Measurements from ENCODE around the gene DAPP1.

DAPP1 gene

GRCh38 chr4:99847362-99847976, 30.8 kb downstream of the DAPP1 start:
- Histone ChIP-seq H3K27me3 (replicated peaks) (no peaks in the 10 kb centered on the region), H3K4me3 (ENCODE audit: low read depth, low read length) (no peak overlapping the region), H3K27ac (no peak overlapping the region), H3K36me3 (replicated peaks) (no peaks in the 10 kb centered on the region)
- in situ Hi-C loops (cut with HindIII; ENCODE audit: low pct_ligation_motif_present, low sequenced_read_pairs): no loop called here
- TF ChIP-seq, protein P1, sequence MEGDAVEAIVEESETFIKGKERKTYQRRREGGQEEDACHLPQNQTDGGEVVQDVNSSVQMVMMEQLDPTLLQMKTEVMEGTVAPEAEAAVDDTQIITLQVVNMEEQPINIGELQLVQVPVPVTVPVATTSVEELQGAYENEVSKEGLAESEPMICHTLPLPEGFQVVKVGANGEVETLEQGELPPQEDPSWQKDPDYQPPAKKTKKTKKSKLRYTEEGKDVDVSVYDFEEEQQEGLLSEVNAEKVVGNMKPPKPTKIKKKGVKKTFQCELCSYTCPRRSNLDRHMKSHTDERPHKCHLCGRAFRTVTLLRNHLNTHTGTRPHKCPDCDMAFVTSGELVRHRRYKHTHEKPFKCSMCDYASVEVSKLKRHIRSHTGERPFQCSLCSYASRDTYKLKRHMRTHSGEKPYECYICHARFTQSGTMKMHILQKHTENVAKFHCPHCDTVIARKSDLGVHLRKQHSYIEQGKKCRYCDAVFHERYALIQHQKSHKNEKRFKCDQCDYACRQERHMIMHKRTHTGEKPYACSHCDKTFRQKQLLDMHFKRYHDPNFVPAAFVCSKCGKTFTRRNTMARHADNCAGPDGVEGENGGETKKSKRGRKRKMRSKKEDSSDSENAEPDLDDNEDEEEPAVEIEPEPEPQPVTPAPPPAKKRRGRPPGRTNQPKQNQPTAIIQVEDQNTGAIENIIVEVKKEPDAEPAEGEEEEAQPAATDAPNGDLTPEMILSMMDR (IDR thresholded peaks at IDR 0.05; ENCODE audit: low read depth, low read length, missing control alignments): no peak
- no peak for DNase-seq

DNA sequence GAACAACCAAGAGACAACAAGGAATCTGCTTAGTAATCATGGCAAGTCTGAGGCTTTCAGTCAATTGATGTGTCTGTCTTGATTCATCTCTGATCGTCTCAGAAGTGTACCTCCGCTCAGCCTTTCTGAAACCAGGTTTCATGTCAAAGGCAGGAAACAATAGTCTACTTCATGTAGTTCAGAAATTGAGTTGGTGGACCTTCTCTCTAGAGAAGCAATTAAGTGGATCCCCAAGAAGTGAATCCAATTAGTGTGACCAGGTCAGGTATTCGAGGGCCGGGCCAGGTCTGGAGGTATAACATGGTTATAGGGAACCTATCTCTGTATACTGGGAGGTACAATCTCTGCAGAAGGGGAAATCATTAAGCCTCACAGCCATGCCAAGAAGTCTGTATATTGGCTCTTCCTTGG, 32.0 kb downstream of the DAPP1 start:
- no peak overlapping the region for H3K4me3 ChIP-seq (ENCODE audit: low read depth, low read length)
- H3K27me3 ChIP-seq (replicated peaks): no peaks in the 10 kb centered on the region
- TF ChIP-seq, protein P1 (IDR thresholded peaks at IDR 0.05; ENCODE audit: low read depth, low read length, missing control alignments): no peak
- no peak for DNase-seq
- in situ Hi-C loops (cut with HindIII; ENCODE audit: low pct_ligation_motif_present, low sequenced_read_pairs): no loop called here
- no peaks in the 10 kb centered on the region for H3K36me3 ChIP-seq (replicated peaks)
- H3K27ac ChIP-seq: no peak overlapping the region

- Histone ChIP-seq H3K27me3 (replicated peaks) (no peaks in the 10 kb centered on the region), H3K27ac (no peak overlapping the region), H3K4me3 (ENCODE audit: low read depth, low read length) (no peak overlapping the region), H3K36me3 (replicated peaks) (no peaks in the 10 kb centered on the region)
- in situ Hi-C loops (cut with HindIII; ENCODE audit: low pct_ligation_motif_present, low sequenced_read_pairs): no loop called here
- TF ChIP-seq, protein P1 (IDR thresholded peaks at IDR 0.05; ENCODE audit: low read depth, low read length, missing control alignments): no peak
- DNase-seq: no peak
These were observed 35.6 kb downstream of the DAPP1 start for GRCh38 chr4:99852199-99852749.

- H3K4me3 ChIP-seq (ENCODE audit: low read depth, low read length): no peak overlapping the region
- no peaks in the 10 kb centered on the region for H3K27me3 ChIP-seq (replicated peaks)
- H3K27ac ChIP-seq: no peak overlapping the region
- TF ChIP-seq, protein P1 (IDR thresholded peaks at IDR 0.05; ENCODE audit: low read depth, low read length, missing control alignments): no peak
- H3K36me3 ChIP-seq (replicated peaks): no peaks in the 10 kb centered on the region
- in situ Hi-C loops (cut with HindIII; ENCODE audit: low pct_ligation_motif_present, low sequenced_read_pairs): no loop called here
- no peak for DNase-seq
These were observed 36.6 kb downstream of the DAPP1 start for GRCh38 chr4:99853190-99853589.

GRCh38 chr4:99853999-99854398, 37.4 kb downstream of the DAPP1 start:
- H3K36me3 ChIP-seq (replicated peaks): no peaks in the 10 kb centered on the region
- in situ Hi-C loops (cut with HindIII; ENCODE audit: low pct_ligation_motif_present, low sequenced_read_pairs): no loop called here
- no peaks in the 10 kb centered on the region for H3K27me3 ChIP-seq (replicated peaks)
- H3K4me3 ChIP-seq (ENCODE audit: low read depth, low read length): no peak overlapping the region
- DNase-seq: no peak
- TF ChIP-seq, protein P1 (IDR thresholded peaks at IDR 0.05; ENCODE audit: low read depth, low read length, missing control alignments): no peak
- H3K27ac ChIP-seq: no peak overlapping the region

DNA sequence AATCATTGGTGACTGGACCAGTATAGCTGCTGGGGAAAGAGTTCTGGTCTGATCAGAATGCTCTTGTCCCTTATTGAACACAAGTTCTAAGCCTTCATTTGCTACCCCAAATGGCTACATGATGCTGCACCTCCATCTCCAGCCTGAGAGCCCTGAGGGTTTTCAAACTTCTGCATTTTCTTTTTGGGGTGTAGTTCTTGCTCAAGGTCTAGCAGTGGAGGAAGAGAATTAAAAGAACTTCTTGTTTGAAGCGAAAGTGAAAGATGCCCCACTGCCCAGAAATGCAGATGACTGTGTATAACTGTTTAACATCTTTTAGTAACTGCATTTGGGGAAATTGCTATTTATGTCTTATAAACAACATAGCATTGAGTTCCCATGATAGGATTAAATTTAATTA, 39.1 kb downstream of the DAPP1 start:
- Histone ChIP-seq H3K36me3 (replicated peaks) (no peaks in the 10 kb centered on the region), H3K27me3 (replicated peaks) (no peaks in the 10 kb centered on the region), H3K27ac (no peak overlapping the region), H3K4me3 (ENCODE audit: low read depth, low read length) (no peak overlapping the region)
- TF ChIP-seq, protein P1 (IDR thresholded peaks at IDR 0.05; ENCODE audit: low read depth, low read length, missing control alignments): no peak
- DNase-seq: no peak
- in situ Hi-C loops (cut with HindIII; ENCODE audit: low pct_ligation_motif_present, low sequenced_read_pairs): no loop called here
